ENCODE measurements around the gene KRT84. TPM values are rescaled to one million over a fixed set of nuclear protein-coding genes. Genes with fewer than 3 reads are reported as not detected.

The KRT84 gene
- total RNA-seq, 1 experiment from 2014 or later: not detected

DNA sequence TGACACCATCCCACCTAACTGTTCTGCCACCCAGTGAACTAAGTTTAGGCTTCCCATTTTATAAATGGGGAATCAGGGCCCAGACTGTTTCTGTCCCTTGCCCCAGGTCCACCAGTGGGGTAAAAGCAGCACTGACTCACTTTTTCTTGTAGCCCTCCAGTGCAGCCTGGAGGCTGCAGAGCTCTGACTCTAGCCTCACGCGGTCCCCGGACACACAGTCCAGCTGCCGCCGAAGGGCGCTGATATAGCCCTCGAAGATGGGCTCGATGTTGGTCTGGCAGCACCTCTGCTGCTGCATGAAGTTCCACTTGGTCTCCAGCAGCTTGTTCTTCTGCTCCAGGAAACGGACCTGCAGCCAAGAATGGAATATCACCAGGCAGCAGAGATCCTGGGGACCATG is 18.1 kb upstream of the KRT84 start:
- Histone ChIP-seq H3K4me2 (no peak overlapping the region), H3K27ac (no peak overlapping the region), H3F3A (ENCODE audit: insufficient read depth, low read depth) (no peaks in the 10 kb centered on the region), H3K79me2 (ENCODE audit: low read depth) (no peaks in the 10 kb centered on the region), H4K20me1 (ENCODE audit: insufficient read depth) (no peaks in the 10 kb centered on the region), H3K4me3 (no peak overlapping the region), H3K9me2 (ENCODE audit: insufficient read depth) (no peaks in the 10 kb centered on the region), H2AFZ (no peak overlapping the region), H3K9me3 (ENCODE audit: insufficient read depth, low read depth) (no peaks in the 10 kb centered on the region), H3K27me3 (ENCODE audit: insufficient read depth, low read depth) (no peaks in the 10 kb centered on the region), H3K4me1 (replicated peaks; ENCODE audit: insufficient read depth) (peaks cover 8% of the 10 kb centered on the region), H3K36me3 (ENCODE audit: low read depth) (no peaks in the 10 kb centered on the region)
- no TSS peak for BruUV-seq (replicated peaks)
- CTCF ChIA-PET: no interaction called here
- POLR2A ChIA-PET (ENCODE audit: unreplicated experiment): interaction anchor here (0.6 kb wide), 1 partner anchor 118 kb away, joined by 3 read pairs; no protein-coding TSS in a partner anchor
- intact Hi-C loops (cut with micrococcal nuclease; ENCODE audit: unreplicated experiment): no loop called here
- TF ChIP-seq CTCF (conservative IDR thresholded peaks at IDR 0.05) (no peak), EZH2 (IDR thresholded peaks at IDR 0.05; ENCODE audit: low read depth) (no peak)
- DNase-seq: no peak

GRCh38 chr12:52402873-52403540 is 17.6 kb upstream of the KRT84 start:
- CTCF ChIA-PET: no interaction called here
- Histone ChIP-seq H3K79me2 (ENCODE audit: low read depth) (no peaks in the 10 kb centered on the region), H2AFZ (no peak overlapping the region), H3K27ac (no peak overlapping the region), H3K4me2 (no peak overlapping the region), H3K9me2 (ENCODE audit: insufficient read depth) (no peaks in the 10 kb centered on the region), H3K4me1 (replicated peaks; ENCODE audit: insufficient read depth) (peaks cover 9% of the 10 kb centered on the region), H3F3A (ENCODE audit: insufficient read depth, low read depth) (no peaks in the 10 kb centered on the region), H3K4me3 (no peak overlapping the region), H3K9me3 (ENCODE audit: insufficient read depth, low read depth) (no peaks in the 10 kb centered on the region), H3K27me3 (ENCODE audit: insufficient read depth, low read depth) (no peaks in the 10 kb centered on the region), H3K36me3 (ENCODE audit: low read depth) (no peaks in the 10 kb centered on the region), H4K20me1 (ENCODE audit: insufficient read depth) (no peaks in the 10 kb centered on the region)
- BruUV-seq (replicated peaks): no TSS peak
- POLR2A ChIA-PET (ENCODE audit: unreplicated experiment): interaction anchor here (0.6 kb wide), 1 partner anchor 119 kb away, joined by 3 read pairs; no protein-coding TSS in a partner anchor
- intact Hi-C loops (cut with micrococcal nuclease; ENCODE audit: unreplicated experiment): no loop called here
- DNase-seq: no peak
- TF ChIP-seq CTCF (conservative IDR thresholded peaks at IDR 0.05) (no peak), EZH2 (IDR thresholded peaks at IDR 0.05; ENCODE audit: low read depth) (no peak)

GRCh38 chr12:52402377-52402776 is 16.9 kb upstream of the KRT84 start:
- TF ChIP-seq CTCF (conservative IDR thresholded peaks at IDR 0.05) (no peak), EZH2 (IDR thresholded peaks at IDR 0.05; ENCODE audit: low read depth) (no peak)
- BruUV-seq (replicated peaks): no TSS peak
- intact Hi-C loops (cut with micrococcal nuclease; ENCODE audit: unreplicated experiment): no loop called here
- Histone ChIP-seq H4K20me1 (ENCODE audit: insufficient read depth) (no peaks in the 10 kb centered on the region), H2AFZ (no peak overlapping the region), H3K9me2 (ENCODE audit: insufficient read depth) (no peaks in the 10 kb centered on the region), H3F3A (ENCODE audit: insufficient read depth, low read depth) (no peaks in the 10 kb centered on the region), H3K27ac (no peak overlapping the region), H3K4me3 (no peak overlapping the region), H3K36me3 (ENCODE audit: low read depth) (no peaks in the 10 kb centered on the region), H3K27me3 (ENCODE audit: insufficient read depth, low read depth) (no peaks in the 10 kb centered on the region), H3K9me3 (ENCODE audit: insufficient read depth, low read depth) (no peaks in the 10 kb centered on the region), H3K4me1 (replicated peaks; ENCODE audit: insufficient read depth) (peaks cover 9% of the 10 kb centered on the region), H3K4me2 (no peak overlapping the region), H3K79me2 (ENCODE audit: low read depth) (no peaks in the 10 kb centered on the region)
- POLR2A ChIA-PET (ENCODE audit: unreplicated experiment): interaction anchor here (0.6 kb wide), 1 partner anchor 123 kb away, joined by 3 read pairs; no protein-coding TSS in a partner anchor
- no peak for DNase-seq
- CTCF ChIA-PET: no interaction called here
